WERI-Rb-1 (cell line): ENCODE measurements around the gene CHST5.

Experiments
- DNase-seq: peaks from one replicate; pipeline ENCODE4 v3.0.0-alpha.2; 2020
- H3K27ac ChIP-seq: fragments of 250-450 bp; sonication (Bioruptor Pico); 2 replicates; pipeline ENCODE4 v1.5.1; 2020; ENCODE audit warnings: mild to moderate bottlenecking, moderate library complexity
- H3K27me3 ChIP-seq: fragments of 250-450 bp; sonication (Bioruptor Pico); 2 replicates; pipeline ENCODE4 v1.5.1; 2021; ENCODE audit warnings: mild to moderate bottlenecking, low read depth, moderate library complexity; ENCODE audit not compliant: insufficient read depth, severe bottlenecking
- H3K36me3 ChIP-seq: fragments of 250-450 bp; sonication (Bioruptor Pico); 2 replicates; pipeline ENCODE4 v1.5.1; 2020; ENCODE audit warnings: mild to moderate bottlenecking, moderate library complexity
- H3K4me3 ChIP-seq: 2 replicates; pipeline ENCODE4 v1.5.1; 2011; ENCODE audit warnings: low read depth, mild to moderate bottlenecking, control low read depth, low read length
- H3K9me3 ChIP-seq: fragments of 250-450 bp; sonication (Bioruptor Pico); 2 replicates; pipeline ENCODE4 v1.5.1; 2021; ENCODE audit warnings: mild to moderate bottlenecking, moderate library complexity; ENCODE audit not compliant: severe bottlenecking
- CTCF ChIP-seq: IDR thresholded peaks from 2 replicates; pipeline ENCODE4 v1.5.1; 2011; ENCODE audit warnings: low read depth, mild to moderate bottlenecking, control low read depth, inconsistent platforms, low read length

Gene CHST5

GRCh38 chr16:75497558-75497957, 38.4 kb downstream of the CHST5 start:
- Histone ChIP-seq H3K36me3 (no peaks in the 10 kb centered on the region), H3K9me3 (no peaks in the 10 kb centered on the region), H3K27me3 (no peaks in the 10 kb centered on the region), H3K4me3 (no peak overlapping the region), H3K27ac (no peak overlapping the region)
- DNase-seq: no peak
- TF ChIP-seq CTCF: no peak

- DNase-seq: no peak
- Histone ChIP-seq H3K27me3 (no peaks in the 10 kb centered on the region), H3K36me3 (no peaks in the 10 kb centered on the region), H3K4me3 (no peak within 1 kb of the TSS), H3K27ac (no peak within 1 kb of the TSS), H3K9me3 (no peaks in the 10 kb centered on the region)
- no peak for TF ChIP-seq CTCF
Observed at GRCh38 chr16:75495076-75495674, 40.7 kb downstream of the CHST5 start, which contains the start of gene CHST6. TSS of gene CHST6 (minus strand) at chr16:75495441. CDS start at chr16:75479828, 15,613 bp downstream.

GRCh38 chr16:75494661-75495075, 41.2 kb downstream of the CHST5 start:
- DNase-seq: no peak
- H3K27ac ChIP-seq: no peak overlapping the region
- no peak for TF ChIP-seq CTCF
- H3K4me3 ChIP-seq: no peak overlapping the region
- H3K27me3 ChIP-seq: no peaks in the 10 kb centered on the region
- no peaks in the 10 kb centered on the region for H3K36me3 ChIP-seq
- H3K9me3 ChIP-seq: no peaks in the 10 kb centered on the region

GRCh38 chr16:75494184-75494583, 41.7 kb downstream of the CHST5 start:
- H3K9me3 ChIP-seq: no peaks in the 10 kb centered on the region

GRCh38 chr16:75491876-75492275, 44.0 kb downstream of the CHST5 start:
- Histone ChIP-seq H3K27me3 (no peaks in the 10 kb centered on the region), H3K9me3 (no peaks in the 10 kb centered on the region), H3K27ac (no peak overlapping the region), H3K36me3 (no peaks in the 10 kb centered on the region), H3K4me3 (no peak overlapping the region)
- DNase-seq: no peak
- TF ChIP-seq CTCF: 0 out of 2 replicates have a peak, but pooled peaks have one; percentile 26

More at GRCh38 chr16:75494184-75494583, 41.7 kb downstream of the CHST5 start:
- TF ChIP-seq CTCF: no peak
- H3K4me3 ChIP-seq: no peak overlapping the region
- H3K27me3 ChIP-seq: no peaks in the 10 kb centered on the region
- DNase-seq: no peak
- no peak overlapping the region for H3K27ac ChIP-seq
- no peaks in the 10 kb centered on the region for H3K36me3 ChIP-seq

- no peaks in the 10 kb centered on the region for H3K36me3 ChIP-seq
- no peak for DNase-seq
- H3K27me3 ChIP-seq: no peaks in the 10 kb centered on the region
- TF ChIP-seq CTCF: no peak
- H3K27ac ChIP-seq: no peak overlapping the region
- no peaks in the 10 kb centered on the region for H3K9me3 ChIP-seq
- no peak overlapping the region for H3K4me3 ChIP-seq
Observed at GRCh38 chr16:75488322-75488721, 47.6 kb downstream of the CHST5 start.
